Brain microvascular endothelial cell (primary cell): ENCODE results near the gene CEBPA.

Experiments used
- DNase-seq: peaks from one replicate; pipeline ENCODE4 v3.0.0-alpha.2; 2020
- H3K27ac ChIP-seq: fragments of 250-450 bp; sonication (Bioruptor Pico); 2 replicates; pipeline ENCODE4 v1.5.1; 2020; ENCODE audit warnings: mild to moderate bottlenecking, moderate library complexity
- H3K27me3 ChIP-seq: fragments of 250-450 bp; sonication (Bioruptor Pico); replicated peaks from 2 replicates; pipeline ENCODE4 v1.5.1; 2020; ENCODE audit warnings: mild to moderate bottlenecking
- H3K36me3 ChIP-seq: fragments of 250-450 bp; sonication (Bioruptor Pico); replicated peaks from 2 replicates; pipeline ENCODE4 v1.5.1; 2020; ENCODE audit warnings: mild to moderate bottlenecking
- H3K4me3 ChIP-seq: 2 replicates; pipeline ENCODE4 v1.5.1; 2011; ENCODE audit warnings: low read depth, mild to moderate bottlenecking, control low read depth, low read length, moderate library complexity
- CTCF ChIP-seq: IDR thresholded peaks from 2 replicates; pipeline ENCODE4 v1.5.1; 2011; ENCODE audit warnings: low read depth, mild to moderate bottlenecking, moderate library complexity, low read length, control low read depth, inconsistent platforms; ENCODE audit errors: missing control alignments
- in situ Hi-C: cut with HindIII; loops from 2 replicates; pipeline ENCODE4 v1.10.0; 2017; ENCODE audit warnings: low sequenced_read_pairs, low pct_ligation_motif_present

CEBPA gene

GRCh38 chr19:33300894-33301143, 1.5 kb downstream of the CEBPA start:
- Histone ChIP-seq H3K27ac (no peak overlapping the region), H3K4me3 (no peak overlapping the region), H3K36me3 (no peaks in the 10 kb centered on the region), H3K27me3 (peaks cover 50% of the 10 kb centered on the region)
- TF ChIP-seq CTCF = no peak
- in situ Hi-C loops = no loop called here
- no peak for DNase-seq

GRCh38 chr19:33300009-33300893, 2.1 kb downstream of the CEBPA start:
- no peak for TF ChIP-seq CTCF
- Histone ChIP-seq H3K27me3 (peaks cover 50% of the 10 kb centered on the region), H3K4me3 (no peak overlapping the region), H3K27ac (no peak overlapping the region), H3K36me3 (no peaks in the 10 kb centered on the region)
- in situ Hi-C loops = no loop called here
- no peak for DNase-seq

GRCh38 chr19:33299051-33299688, 3.2 kb downstream of the CEBPA start:
- in situ Hi-C loops = no loop called here
- no peak overlapping the region for H3K4me3 ChIP-seq

GRCh38 chr19:33298146-33298911, 4.0 kb downstream of the CEBPA start:
- Histone ChIP-seq H3K27ac (no peak overlapping the region), H3K27me3 (peaks cover 34% of the 10 kb centered on the region), H3K4me3 (no peak overlapping the region), H3K36me3 (no peaks in the 10 kb centered on the region)
- TF ChIP-seq CTCF = no peak
- in situ Hi-C loops = no loop called here
- no peak for DNase-seq

More at GRCh38 chr19:33299051-33299688, 3.2 kb downstream of the CEBPA start:
- TF ChIP-seq CTCF = no peak
- DNase-seq = no peak
- Histone ChIP-seq H3K36me3 (no peaks in the 10 kb centered on the region), H3K27ac (no peak overlapping the region), H3K27me3 (peaks cover 43% of the 10 kb centered on the region)

GRCh38 chr19:33297401-33298145, 4.8 kb downstream of the CEBPA start:
- Histone ChIP-seq H3K27ac (no peak overlapping the region), H3K36me3 (no peaks in the 10 kb centered on the region), H3K4me3 (no peak overlapping the region), H3K27me3 (peaks cover 32% of the 10 kb centered on the region)
- TF ChIP-seq CTCF = no peak
- no peak for DNase-seq
- in situ Hi-C loops = no loop called here
